Measurements from ENCODE around the gene ZBTB7B. TPM values are rescaled to one million over a fixed set of nuclear protein-coding genes. Genes with fewer than 3 reads are reported as not detected.

ZBTB7B gene
- polyA plus RNA-seq, 2 of the 4 experiments (the other 2 are of a cell fraction): 20.5 to 30.7 TPM

- Histone ChIP-seq H3K9me3 (no peaks in the 10 kb centered on the region), H3K4me3 (no peak overlapping the region), H3K4me2 (no peak overlapping the region), H3K27ac (peak overlapping the region; percentile 35 to 63; a peak in 4 of 6 replicates), H3K4me1 (peaks cover 36% of the 10 kb centered on the region)
- ChIA-PET POLR2A (interaction anchor here (1.2 to 6.0 kb wide), 4 partner anchors 11 to 38 kb away, joined by 4 to 91 read pairs (median 12); partner anchors contain the start of genes CKS1B, FLAD1, PBXIP1 and SHC1), CTCF (interaction anchor here (1.4 kb wide), 1 partner anchor 90 kb away, joined by 7 read pairs; no protein-coding TSS in a partner anchor)
- ATAC-seq (no peak), DNase-seq (ENCODE audit: low read depth in 1 of 2, low spot score in 1 of 2) (no peak), FAIRE-seq (no peak)
- no peak for TF ChIP-seq CBX2 (IDR thresholded peaks at IDR 0.05; ENCODE audit: borderline replicate concordance, low read depth)
- TF ChIP-seq NFE2L2 (conservative IDR thresholded peaks at IDR 0.05; ENCODE audit: low read length): no peak
- no peak for TF ChIP-seq KDM5A (IDR thresholded peaks at IDR 0.05)
- TF ChIP-seq NPAS2 (CRISPR knock-in tag; IDR thresholded peaks at IDR 0.05; ENCODE audit: borderline replicate concordance): no peak
- no peak for TF ChIP-seq MAFK (IDR thresholded peaks at IDR 0.05; ENCODE audit: partially characterized antibody)
- no peak for TF ChIP-seq EHMT2 (IDR thresholded peaks at IDR 0.05; ENCODE audit: low read depth)
- TF ChIP-seq JUN (IDR thresholded peaks at IDR 0.05): no peak
- no peak for TF ChIP-seq HDAC2 (IDR thresholded peaks at IDR 0.05)
- no peak for TF ChIP-seq BCL3 (IDR thresholded peaks at IDR 0.05)
- no peak for TF ChIP-seq HEYL (CRISPR knock-in tag; IDR thresholded peaks at IDR 0.05)
- TF ChIP-seq MAZ (IDR thresholded peaks at IDR 0.05; ENCODE audit: borderline replicate concordance, low read depth, low read length): no peak
- no peak for TF ChIP-seq EP300 (IDR thresholded peaks at IDR 0.05)
- no peak for TF ChIP-seq SREBF2 (IDR thresholded peaks at IDR 0.05)
- no peak for TF ChIP-seq HMGXB4 (CRISPR knock-in tag; IDR thresholded peaks at IDR 0.05; ENCODE audit: borderline replicate concordance)
- no peak for TF ChIP-seq RFX5 (IDR thresholded peaks at IDR 0.05)
- TF ChIP-seq CTCF (IDR thresholded peaks at IDR 0.05): no peak
- TF ChIP-seq HOXB13 (CRISPR knock-in tag; IDR thresholded peaks at IDR 0.05; ENCODE audit: low read depth): no peak
- 62% methylated on average over 1 of the region's 1 CpG for WGBS (ENCODE audit: missing lambda C conversion rate)
Measured at GRCh38 chr1:154994269-154994587, 8.4 kb upstream of the ZBTB7B start.

- Histone ChIP-seq H3K4me2 (no peak overlapping the region), H3K9me3 (no peaks in the 10 kb centered on the region), H3K27ac (peak overlapping the region; percentile 35 to 63; a peak in 4 of 6 replicates), H3K4me1 (peaks cover 40% of the 10 kb centered on the region), H3K4me3 (no peak overlapping the region)
- DNase-seq (ENCODE audit: low read depth in 1 of 2, low spot score in 1 of 2) (no peak), ATAC-seq (no peak), FAIRE-seq (no peak)
- TF ChIP-seq NPAS2 (CRISPR knock-in tag; IDR thresholded peaks at IDR 0.05; ENCODE audit: borderline replicate concordance) (no peak), KDM1A (IDR thresholded peaks at IDR 0.05; ENCODE audit: low read depth) (no peak), TFCP2L1 (CRISPR knock-in tag; IDR thresholded peaks at IDR 0.05) (no peak), RAD21 (conservative IDR thresholded peaks at IDR 0.05 in 1 of 2, IDR thresholded peaks at IDR 0.05 in 1 of 2) (no peak), RNF2 (IDR thresholded peaks at IDR 0.05; ENCODE audit: borderline replicate concordance, low read depth) (no peak), FOXS1 (CRISPR knock-in tag; IDR thresholded peaks at IDR 0.05) (no peak), BHLHE40 (IDR thresholded peaks at IDR 0.05; ENCODE audit: low read depth, low read length) (no peak), CBX2 (IDR thresholded peaks at IDR 0.05; ENCODE audit: borderline replicate concordance, low read depth) (no peak), ZFP36 (IDR thresholded peaks at IDR 0.05; ENCODE audit: borderline replicate concordance, partially characterized antibody) (no peak), RFX5 (IDR thresholded peaks at IDR 0.05) (no peak), JUNB (IDR thresholded peaks at IDR 0.05) (no peak), HOXB13 (CRISPR knock-in tag; IDR thresholded peaks at IDR 0.05; ENCODE audit: low read depth) (no peak), HDAC2 (IDR thresholded peaks at IDR 0.05) (no peak), HOXA7 (CRISPR knock-in tag; IDR thresholded peaks at IDR 0.05) (no peak), PBX3 (IDR thresholded peaks at IDR 0.05) (no peak), HEYL (CRISPR knock-in tag; IDR thresholded peaks at IDR 0.05) (no peak), ZC3H11A (IDR thresholded peaks at IDR 0.05) (no peak), BCL3 (IDR thresholded peaks at IDR 0.05) (no peak)
- ChIA-PET POLR2A (interaction anchor here (0.6 to 6.0 kb wide), 6 partner anchors 11 to 389 kb away, joined by 4 to 91 read pairs (median 7); partner anchors contain the start of genes CKS1B, FLAD1, PBXIP1 and PYGO2), CTCF (interaction anchor here (1.4 kb wide), 1 partner anchor 90 kb away, joined by 7 read pairs; no protein-coding TSS in a partner anchor)
- 88% methylated on average over 3 of the region's 3 CpGs for WGBS (ENCODE audit: missing lambda C conversion rate)
Measured at GRCh38 chr1:154994591-154994990, 8.0 kb upstream of the ZBTB7B start.

Measured in A549 (cell line).